Measurements from ENCODE around the gene GRIN2B. TPM values are rescaled to one million over a fixed set of nuclear protein-coding genes. Genes with fewer than 3 reads are reported as not detected.

Gene GRIN2B
- total RNA-seq, 1 donor from 2014 or later, result under 0.01 TPM

GRCh38 chr12:13956060-13956590 lies 25.3 kb downstream of the GRIN2B start:
- TF ChIP-seq CTCF (IDR thresholded peaks at IDR 0.05; ENCODE audit: insufficient read depth, low read length, severe bottlenecking), result no peak
- DNase-seq (ENCODE audit: low read depth), result no peak
- Histone ChIP-seq H3K4me3 (ENCODE audit: low read depth, low read length) (no peak overlapping the region), H3K36me3 (ENCODE audit: control insufficient read depth, insufficient read depth, low read length) (no peaks in the 10 kb centered on the region), H3K27me3 (ENCODE audit: control insufficient read depth, insufficient read depth, low read length) (no peaks in the 10 kb centered on the region)
- no peak for FAIRE-seq

DNA sequence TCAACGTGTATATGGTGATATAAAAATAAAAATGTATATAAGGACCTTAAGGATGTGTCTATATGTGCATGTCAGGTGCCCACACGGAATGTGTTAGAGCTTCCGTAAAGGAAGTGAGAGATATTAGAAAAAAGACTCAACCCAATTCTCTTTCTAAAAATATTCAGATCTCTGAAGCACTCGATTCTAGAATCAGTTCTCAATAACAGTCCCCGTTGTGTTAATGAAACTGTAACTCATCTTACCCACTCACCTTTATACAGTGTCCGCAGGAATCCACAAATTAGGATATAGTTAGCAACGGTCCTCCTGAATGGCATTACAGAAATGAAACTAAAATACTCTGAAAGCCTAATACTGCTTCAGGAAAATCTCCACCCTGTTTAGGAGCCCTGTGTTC lies 29.3 kb downstream of the GRIN2B start:
- H3K36me3 ChIP-seq (ENCODE audit: control insufficient read depth, insufficient read depth, low read length), result no peaks in the 10 kb centered on the region
- FAIRE-seq (no peak), DNase-seq (ENCODE audit: low read depth) (no peak)
- H3K4me3 ChIP-seq (ENCODE audit: low read depth, low read length), result no peak overlapping the region
- H3K27me3 ChIP-seq (ENCODE audit: control insufficient read depth, insufficient read depth, low read length), result no peaks in the 10 kb centered on the region
- no peak for TF ChIP-seq CTCF (IDR thresholded peaks at IDR 0.05; ENCODE audit: insufficient read depth, low read length, severe bottlenecking)

DNA sequence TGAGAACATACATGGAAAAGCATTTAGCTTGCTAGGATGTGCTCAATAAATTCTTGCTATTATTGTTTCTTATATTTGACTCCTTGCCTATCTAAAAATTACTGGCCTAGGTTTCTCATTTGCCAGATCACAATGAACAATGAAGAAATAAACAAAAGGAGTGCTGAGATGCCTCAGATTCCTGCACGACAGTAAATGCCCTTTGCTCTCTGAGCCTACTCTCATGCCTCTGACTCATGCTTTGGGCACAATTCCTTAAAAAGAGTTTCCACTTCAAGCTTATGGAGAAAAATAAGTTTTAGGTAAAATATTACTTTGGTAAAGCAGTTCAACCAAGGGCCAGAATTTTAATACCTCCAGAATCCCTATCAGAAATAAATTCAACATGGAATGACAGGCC lies 30.9 kb downstream of the GRIN2B start:
- FAIRE-seq (no peak), DNase-seq (ENCODE audit: low read depth) (no peak)
- Histone ChIP-seq H3K36me3 (ENCODE audit: control insufficient read depth, insufficient read depth, low read length) (no peaks in the 10 kb centered on the region), H3K27me3 (ENCODE audit: control insufficient read depth, insufficient read depth, low read length) (no peaks in the 10 kb centered on the region), H3K4me3 (ENCODE audit: low read depth, low read length) (no peak overlapping the region)
- TF ChIP-seq CTCF (IDR thresholded peaks at IDR 0.05; ENCODE audit: insufficient read depth, low read length, severe bottlenecking), result no peak

GRCh38 chr12:13948621-13949020 lies 32.8 kb downstream of the GRIN2B start:
- H3K36me3 ChIP-seq (ENCODE audit: control insufficient read depth, insufficient read depth, low read length), result no peaks in the 10 kb centered on the region
- no peak for TF ChIP-seq CTCF (IDR thresholded peaks at IDR 0.05; ENCODE audit: insufficient read depth, low read length, severe bottlenecking)
- no peaks in the 10 kb centered on the region for H3K27me3 ChIP-seq (ENCODE audit: control insufficient read depth, insufficient read depth, low read length)
- no peak for DNase-seq (ENCODE audit: low read depth)
- FAIRE-seq, result no peak
- H3K4me3 ChIP-seq (ENCODE audit: low read depth, low read length), result no peak overlapping the region

DNA sequence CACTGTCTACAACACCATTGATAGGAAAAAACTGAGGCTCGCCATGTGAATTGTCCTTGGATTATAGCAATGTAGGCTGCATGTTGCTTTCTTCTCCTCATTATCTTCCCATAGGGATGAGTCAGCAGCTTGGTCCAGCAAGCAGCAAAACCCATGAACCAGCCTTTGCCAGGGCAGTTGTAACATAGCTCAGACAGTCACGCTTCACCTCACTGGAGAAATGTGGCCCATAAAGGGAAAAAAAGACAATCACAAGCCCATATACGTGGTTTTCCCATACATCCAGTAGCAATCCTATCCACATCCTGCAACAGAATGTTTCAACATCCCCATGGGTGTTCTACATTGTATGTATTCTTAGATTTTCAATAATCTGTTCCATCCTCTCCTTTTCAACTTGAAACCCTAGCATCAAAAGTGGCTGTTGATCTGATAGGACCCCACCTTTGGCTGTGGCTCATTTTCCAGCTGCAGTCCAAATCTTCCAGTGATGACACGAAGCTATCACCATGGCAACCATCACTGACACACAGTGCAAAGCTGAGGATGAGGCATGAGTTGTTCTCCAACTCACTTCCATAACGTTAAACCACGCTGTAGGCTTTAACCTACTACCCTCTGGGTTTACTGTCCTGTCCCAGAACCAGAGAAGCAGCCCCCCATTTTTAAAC lies 34.0 kb downstream of the GRIN2B start:
- DNase-seq (ENCODE audit: low read depth) (no peak), FAIRE-seq (no peak)
- H3K4me3 ChIP-seq (ENCODE audit: low read depth, low read length), result no peak overlapping the region
- no peaks in the 10 kb centered on the region for H3K27me3 ChIP-seq (ENCODE audit: control insufficient read depth, insufficient read depth, low read length)
- TF ChIP-seq CTCF (IDR thresholded peaks at IDR 0.05; ENCODE audit: insufficient read depth, low read length, severe bottlenecking), result no peak
- no peaks in the 10 kb centered on the region for H3K36me3 ChIP-seq (ENCODE audit: control insufficient read depth, insufficient read depth, low read length)

GRCh38 chr12:13945641-13946040 lies 35.8 kb downstream of the GRIN2B start:
- TF ChIP-seq CTCF (IDR thresholded peaks at IDR 0.05; ENCODE audit: insufficient read depth, low read length, severe bottlenecking), result no peak
- no peaks in the 10 kb centered on the region for H3K27me3 ChIP-seq (ENCODE audit: control insufficient read depth, insufficient read depth, low read length)
- no peak overlapping the region for H3K4me3 ChIP-seq (ENCODE audit: low read depth, low read length)
- FAIRE-seq, result no peak
- no peak for DNase-seq (ENCODE audit: low read depth)
- no peaks in the 10 kb centered on the region for H3K36me3 ChIP-seq (ENCODE audit: control insufficient read depth, insufficient read depth, low read length)
